ENCODE results near the gene SPATA33. TPM values are rescaled to one million over a fixed set of nuclear protein-coding genes. Genes with fewer than 3 reads are reported as not detected.
A peak's percentile ranks its signal among the peaks of the same experiment; 100 is the strongest.
"Not testable (repeated sequence)": the region's sequence is repeated elsewhere in the genome, so short reads cannot be mapped to it uniquely, and the experiment has no call there.

The SPATA33 gene
- total RNA-seq, 4 donors from 2014 or later, result 1.7 to 5.3 (median 3.2) TPM

- no peaks in the 10 kb centered on the region for H3K9me3 ChIP-seq
- no peak for TF ChIP-seq EP300 (IDR thresholded peaks at IDR 0.05)
- no peak for TF ChIP-seq POLR2A (IDR thresholded peaks at IDR 0.05)
- TF ChIP-seq POLR2AphosphoS5 (IDR thresholded peaks at IDR 0.05), result no peak
- TF ChIP-seq, protein P1, sequence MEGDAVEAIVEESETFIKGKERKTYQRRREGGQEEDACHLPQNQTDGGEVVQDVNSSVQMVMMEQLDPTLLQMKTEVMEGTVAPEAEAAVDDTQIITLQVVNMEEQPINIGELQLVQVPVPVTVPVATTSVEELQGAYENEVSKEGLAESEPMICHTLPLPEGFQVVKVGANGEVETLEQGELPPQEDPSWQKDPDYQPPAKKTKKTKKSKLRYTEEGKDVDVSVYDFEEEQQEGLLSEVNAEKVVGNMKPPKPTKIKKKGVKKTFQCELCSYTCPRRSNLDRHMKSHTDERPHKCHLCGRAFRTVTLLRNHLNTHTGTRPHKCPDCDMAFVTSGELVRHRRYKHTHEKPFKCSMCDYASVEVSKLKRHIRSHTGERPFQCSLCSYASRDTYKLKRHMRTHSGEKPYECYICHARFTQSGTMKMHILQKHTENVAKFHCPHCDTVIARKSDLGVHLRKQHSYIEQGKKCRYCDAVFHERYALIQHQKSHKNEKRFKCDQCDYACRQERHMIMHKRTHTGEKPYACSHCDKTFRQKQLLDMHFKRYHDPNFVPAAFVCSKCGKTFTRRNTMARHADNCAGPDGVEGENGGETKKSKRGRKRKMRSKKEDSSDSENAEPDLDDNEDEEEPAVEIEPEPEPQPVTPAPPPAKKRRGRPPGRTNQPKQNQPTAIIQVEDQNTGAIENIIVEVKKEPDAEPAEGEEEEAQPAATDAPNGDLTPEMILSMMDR (IDR thresholded peaks at IDR 0.05), result no peak
- peaks cover 2% of the 10 kb centered on the region for H3K27me3 ChIP-seq
- no peak overlapping the region for H3K4me3 ChIP-seq
- H3K36me3 ChIP-seq, result peaks cover 0 to 53% of the 10 kb centered on the region in 2 donors
- peaks cover 0 to 29% (median 17%) of the 10 kb centered on the region in 3 donors for H3K4me1 ChIP-seq
- no peak for ATAC-seq
- H3K27ac ChIP-seq, result no peak overlapping the region
- WGBS, 2 donors (ENCODE audit: low coverage in 1 of 2), result 65% methylated on average over 5 of the region's 32 CpGs; no CpG with 5 or more reads in 1 of the 2 donors
Observed at GRCh38 chr16:89697616-89698331, 40.1 kb downstream of the SPATA33 start.

- H3K4me3 ChIP-seq, ATAC-seq, H3K9me3 ChIP-seq, H3K27ac ChIP-seq: not testable (repeated sequence)
- H3K4me1 ChIP-seq, result peaks cover 0 to 29% (median 17%) of the 10 kb centered on the region in 3 donors
- peaks cover 0 to 44% of the 10 kb centered on the region in 2 donors for H3K36me3 ChIP-seq
- 93 to 100% methylated on average over 4 to 12 of the region's 14 CpGs for WGBS, 2 donors (ENCODE audit: low coverage in 1 of 2)
- H3K27me3 ChIP-seq, result peaks cover 11% of the 10 kb centered on the region
Observed at GRCh38 chr16:89698717-89699116, 41.1 kb downstream of the SPATA33 start.

GRCh38 chr16:89699629-89700099 is 42.0 kb downstream of the SPATA33 start:
- peak overlapping the region in 1 of 2 donors; percentile 82 for H3K4me3 ChIP-seq
- H3K36me3 ChIP-seq, result peaks cover 0 to 34% of the 10 kb centered on the region in 2 donors
- peaks cover 17% of the 10 kb centered on the region for H3K27me3 ChIP-seq
- H3K4me1 ChIP-seq, result peaks cover 0 to 29% (median 17%) of the 10 kb centered on the region in 3 donors
- ATAC-seq, H3K9me3 ChIP-seq: not testable (repeated sequence)
- WGBS, 2 donors (ENCODE audit: low coverage in 1 of 2), result 67% methylated on average over 1 of the region's 18 CpGs; no CpG with 5 or more reads in 1 of the 2 donors
- H3K27ac ChIP-seq, result peak overlapping the region in 3 of 4 donors; percentile 84 to 88 (median 85)

GRCh38 chr16:89700100-89700648 is 42.5 kb downstream of the SPATA33 start:
- peak; percentile 86 for ATAC-seq
- H3K4me3 ChIP-seq, result peak overlapping the region; percentile 40 to 82
- H3K9me3 ChIP-seq, result no peaks in the 10 kb centered on the region
- 0% methylated on average over 6 of the region's 30 CpGs; no CpG with 5 or more reads in 1 of the 2 donors for WGBS, 2 donors (ENCODE audit: low coverage in 1 of 2)
- peaks cover 0 to 29% (median 17%) of the 10 kb centered on the region in 3 donors for H3K4me1 ChIP-seq
- peak overlapping the region in 3 of 4 donors; percentile 84 to 88 (median 85) for H3K27ac ChIP-seq
- H3K27me3 ChIP-seq, result peaks cover 18% of the 10 kb centered on the region
- peaks cover 0 to 29% of the 10 kb centered on the region in 2 donors for H3K36me3 ChIP-seq
- TF ChIP-seq, protein P1 (IDR thresholded peaks at IDR 0.05), result peak in 3 of 4 experiments; percentile 75 to 92 (median 89)
- TF ChIP-seq POLR2AphosphoS5 (IDR thresholded peaks at IDR 0.05) (peak; percentile 61), POLR2A (IDR thresholded peaks at IDR 0.05) (no peak), EP300 (IDR thresholded peaks at IDR 0.05) (no peak)

- no CpG with 5 or more reads among the region's 78 CpGs for WGBS, 2 donors (ENCODE audit: low coverage in 1 of 2)
- Histone ChIP-seq H3K27ac (peak overlapping the region in 3 of 4 donors; percentile 84 to 88 (median 85)), H3K4me1 (peaks cover 0 to 34% (median 17%) of the 10 kb centered on the region in 3 donors), H3K4me3 (peak overlapping the region; percentile 40 to 82), H3K36me3 (peaks cover 0 to 23% of the 10 kb centered on the region in 2 donors), H3K27me3 (peaks cover 18% of the 10 kb centered on the region), H3K9me3 (no peaks in the 10 kb centered on the region)
- ATAC-seq, result peak; percentile 16
- no peak for TF ChIP-seq POLR2A (IDR thresholded peaks at IDR 0.05)
- TF ChIP-seq, protein P1 (IDR thresholded peaks at IDR 0.05), result peak in 2 of 4 experiments; percentile 8 to 31
- no peak for TF ChIP-seq EP300 (IDR thresholded peaks at IDR 0.05)
- TF ChIP-seq POLR2AphosphoS5 (IDR thresholded peaks at IDR 0.05), result no peak
Observed at GRCh38 chr16:89700649-89701424, 43.2 kb downstream of the SPATA33 start.

Measured in gastroesophageal sphincter (tissue), 4 donors.